GM18909 (cell line): Measurements from ENCODE around the gene AGBL1.

Experiments
- ATAC-seq: cut with Tn5 transposase; IDR thresholded peaks from one replicate; pipeline ENCODE4 v1.9.1; 2021; ENCODE audit warnings: mild to moderate bottlenecking; ENCODE audit not compliant: unreplicated experiment, poor library complexity

Gene AGBL1

DNA sequence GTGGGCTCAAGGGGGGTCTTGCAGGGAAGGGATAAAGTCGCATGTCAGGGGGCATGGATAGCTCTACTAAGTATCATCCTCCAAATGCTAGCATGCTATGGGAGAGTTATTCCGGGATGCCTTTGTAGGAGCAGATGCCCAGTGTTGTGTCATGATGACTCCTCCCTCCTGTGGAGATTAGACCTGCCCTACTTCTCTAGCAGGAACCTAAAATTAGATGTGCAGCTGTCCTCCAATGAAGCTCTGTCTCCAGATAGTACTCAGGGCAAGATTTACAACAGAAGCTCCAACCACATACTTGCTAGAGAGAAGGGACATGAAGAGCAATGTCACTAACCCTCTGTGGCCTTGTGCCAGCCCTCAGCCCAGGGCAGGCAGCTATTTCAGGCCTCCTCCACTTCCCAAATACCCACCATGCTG, 82.5 kb downstream of the AGBL1 start:
- ATAC-seq, result no peak

DNA sequence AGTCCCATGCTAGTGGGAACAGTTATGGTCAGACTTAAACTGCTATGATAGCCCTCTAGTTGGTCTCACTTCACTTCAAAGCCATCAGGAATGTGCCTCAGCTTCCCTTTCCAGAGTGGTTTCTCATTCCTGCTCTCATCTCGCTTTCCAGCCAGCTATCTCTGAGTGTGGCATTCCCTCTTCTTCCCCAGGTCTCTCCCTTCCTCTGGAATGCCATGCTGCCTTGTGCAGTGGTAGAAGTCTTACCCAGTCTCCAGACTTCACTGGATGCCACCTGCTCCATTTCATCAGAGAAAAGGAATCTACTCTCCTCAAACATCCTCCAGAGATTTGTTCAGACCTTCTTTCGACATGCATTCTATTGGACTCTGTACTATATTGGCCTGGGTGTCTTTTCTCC, 83.0 kb downstream of the AGBL1 start:
- no peak for ATAC-seq

DNA sequence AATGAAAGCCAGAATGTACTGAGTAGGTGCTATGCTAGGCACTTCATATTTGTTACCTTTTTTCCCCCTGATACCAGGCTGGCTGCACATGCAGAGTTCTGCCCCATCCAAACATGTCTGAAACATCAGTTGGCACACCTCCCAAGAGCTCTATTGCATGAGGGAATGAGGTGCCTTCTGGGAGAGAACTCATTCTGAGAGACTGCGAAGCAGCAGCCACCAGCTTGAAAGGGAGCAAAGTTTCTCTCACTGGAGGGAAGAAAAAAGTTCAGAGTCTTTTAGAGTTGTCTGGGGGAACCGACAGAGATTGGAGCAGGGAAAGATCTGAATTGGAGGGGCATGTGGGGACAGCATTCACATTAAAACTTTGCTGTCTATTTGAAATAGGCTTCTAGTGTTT, 84.1 kb downstream of the AGBL1 start:
- ATAC-seq, result no peak

DNA sequence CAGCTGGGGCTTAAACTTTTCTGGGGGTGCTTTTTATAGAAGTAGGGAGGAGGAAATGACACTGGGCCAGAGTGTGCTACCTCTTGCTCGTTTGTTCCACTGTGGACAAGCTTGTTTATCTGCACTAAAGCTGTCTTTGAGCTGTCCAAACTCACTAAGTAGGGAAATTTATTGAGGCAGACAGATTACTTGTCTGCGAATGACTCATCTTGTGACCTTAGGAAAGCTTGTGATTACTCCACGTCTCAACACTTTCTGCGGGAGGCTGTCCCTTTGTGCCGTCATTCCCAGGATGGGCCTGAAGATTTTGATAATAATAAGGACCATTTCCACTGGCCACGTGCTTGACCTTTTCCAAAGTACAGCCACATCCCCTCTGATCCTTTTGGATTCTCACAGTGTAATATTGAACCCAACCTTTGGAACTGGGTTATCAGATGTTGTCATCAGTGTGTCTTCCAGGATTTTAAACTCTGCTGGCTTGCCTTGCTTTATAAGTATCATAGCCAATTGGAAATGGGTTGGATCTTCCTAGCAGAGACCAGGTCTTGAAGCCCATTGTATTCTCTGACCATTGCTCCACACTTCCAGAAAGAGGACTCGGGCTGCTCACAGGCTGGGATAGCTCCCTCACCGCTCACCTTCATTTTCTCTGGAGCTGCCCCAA, 84.7 kb downstream of the AGBL1 start:
- no peak for ATAC-seq

DNA sequence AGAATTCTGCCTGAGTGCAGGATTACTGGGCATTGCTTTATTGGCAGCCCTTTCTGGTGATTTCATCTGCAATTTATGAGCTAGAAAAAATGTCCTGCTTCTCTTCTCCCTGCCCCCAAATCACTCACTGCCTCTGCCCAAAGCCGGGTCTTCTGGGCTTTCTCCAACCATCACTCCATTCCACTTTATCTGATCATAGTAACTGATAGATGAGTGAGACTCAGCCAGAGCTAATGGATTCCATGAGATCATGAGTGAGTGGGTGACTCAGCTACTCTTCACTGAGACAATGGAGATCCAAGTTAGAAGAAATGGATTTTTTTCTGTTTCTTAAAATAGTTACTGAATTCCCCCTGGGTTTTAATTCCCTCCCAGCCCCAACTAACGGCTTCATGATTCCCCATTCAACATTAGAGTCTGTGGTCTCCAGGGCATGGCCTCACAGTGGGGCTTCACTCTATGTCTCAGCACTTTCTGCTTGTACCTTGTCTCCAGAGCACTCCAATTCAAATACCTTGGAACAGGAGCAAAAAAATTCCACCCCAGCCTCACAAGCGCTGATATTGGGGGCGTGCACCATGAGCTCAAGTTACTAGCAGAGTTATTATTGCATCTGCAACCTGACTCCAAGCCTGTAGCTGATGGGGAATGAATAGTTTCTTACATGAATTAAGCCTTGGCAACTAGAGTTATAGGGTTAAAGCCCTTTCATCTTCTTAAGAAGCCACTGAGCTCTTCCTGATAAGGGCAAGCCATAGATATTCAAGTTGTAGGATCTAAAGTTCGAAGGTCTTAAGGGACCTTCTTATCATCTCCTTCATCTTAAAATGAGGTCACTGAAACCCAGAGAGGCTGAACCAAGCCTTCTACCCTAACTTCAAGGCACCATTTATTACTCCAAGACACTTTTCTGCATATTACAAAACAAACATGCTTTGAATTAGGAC, 85.9 kb downstream of the AGBL1 start:
- ATAC-seq, result no peak

DNA sequence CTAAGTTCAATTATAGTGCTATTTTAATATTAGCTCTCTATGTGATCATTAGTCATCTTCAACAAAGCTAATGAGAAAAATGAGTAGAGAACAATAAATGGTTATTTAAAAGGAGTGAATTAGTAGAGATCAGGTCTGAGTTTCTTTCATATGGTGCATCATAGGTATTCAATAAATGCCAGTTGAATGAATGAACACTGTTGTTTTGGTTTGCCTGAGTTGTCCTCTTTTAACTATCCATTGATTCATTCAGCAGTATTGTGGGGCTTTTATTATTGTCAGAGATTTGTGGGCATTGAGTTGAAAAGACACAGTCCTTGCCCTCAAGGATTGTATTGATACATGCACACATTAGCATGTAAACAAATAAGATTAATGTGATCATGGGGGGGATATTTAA, 88.2 kb downstream of the AGBL1 start:
- ATAC-seq, result no peak

DNA sequence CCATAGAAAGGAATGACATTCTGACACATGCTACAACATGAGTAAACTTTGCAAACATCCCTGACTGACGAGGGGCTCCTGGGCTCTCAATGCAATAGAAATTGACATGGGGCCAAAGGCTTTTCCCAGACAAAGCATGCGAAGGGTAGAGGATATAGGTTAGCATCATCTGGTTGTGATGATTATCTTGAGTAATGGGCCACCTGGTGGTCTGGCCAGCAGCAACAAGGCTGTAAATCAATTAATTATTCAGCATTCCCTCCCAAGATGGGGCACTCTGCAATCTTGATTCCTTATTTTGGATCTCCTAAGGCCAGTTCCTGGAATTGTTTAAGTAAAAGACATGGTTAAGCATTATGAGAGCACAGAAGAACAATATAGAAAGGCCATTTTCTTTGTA, 99.2 kb downstream of the AGBL1 start:
- no peak for ATAC-seq

DNA sequence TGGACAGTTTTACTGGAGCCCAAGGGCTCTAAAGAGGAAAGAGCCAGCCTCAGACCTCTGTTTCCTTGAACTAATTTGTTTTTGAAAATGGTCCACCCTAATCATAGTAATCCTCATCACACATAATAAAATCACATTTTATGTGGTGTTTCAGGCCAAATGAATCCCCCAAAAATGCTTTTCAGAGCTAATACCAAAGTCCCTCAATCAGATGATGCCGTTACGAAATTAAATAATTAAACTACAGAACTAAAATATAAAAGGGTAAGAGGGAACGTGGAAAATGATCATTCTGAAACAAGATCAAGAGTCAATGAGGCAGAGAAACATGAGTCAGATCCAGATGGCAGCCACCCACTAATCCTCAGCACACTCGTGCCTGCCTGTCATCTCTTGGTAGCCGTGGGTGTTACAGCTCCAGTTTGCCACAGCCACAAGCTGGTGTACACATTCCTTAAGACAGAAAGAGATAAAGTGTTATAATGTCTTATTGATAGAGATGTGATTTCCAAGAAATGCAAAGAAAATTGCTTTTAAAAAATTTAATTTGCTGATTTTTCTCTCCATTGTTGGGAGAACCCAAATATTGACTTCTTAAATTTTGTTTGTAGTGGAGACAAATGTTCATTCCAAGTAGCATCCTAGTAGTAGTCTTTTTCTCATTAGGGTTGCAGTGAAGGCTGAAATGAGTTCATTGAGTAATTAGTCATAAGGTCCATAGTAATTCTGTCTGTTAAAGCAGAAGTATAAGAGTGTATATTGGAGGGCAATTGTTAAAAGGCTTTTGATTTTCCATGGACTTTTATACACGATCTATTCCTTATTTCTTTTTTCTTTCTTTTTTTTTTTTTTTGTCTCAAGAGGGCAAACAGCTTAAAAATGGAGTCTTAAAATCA, 104.2 kb downstream of the AGBL1 start:
- peak; percentile 52 for ATAC-seq

DNA sequence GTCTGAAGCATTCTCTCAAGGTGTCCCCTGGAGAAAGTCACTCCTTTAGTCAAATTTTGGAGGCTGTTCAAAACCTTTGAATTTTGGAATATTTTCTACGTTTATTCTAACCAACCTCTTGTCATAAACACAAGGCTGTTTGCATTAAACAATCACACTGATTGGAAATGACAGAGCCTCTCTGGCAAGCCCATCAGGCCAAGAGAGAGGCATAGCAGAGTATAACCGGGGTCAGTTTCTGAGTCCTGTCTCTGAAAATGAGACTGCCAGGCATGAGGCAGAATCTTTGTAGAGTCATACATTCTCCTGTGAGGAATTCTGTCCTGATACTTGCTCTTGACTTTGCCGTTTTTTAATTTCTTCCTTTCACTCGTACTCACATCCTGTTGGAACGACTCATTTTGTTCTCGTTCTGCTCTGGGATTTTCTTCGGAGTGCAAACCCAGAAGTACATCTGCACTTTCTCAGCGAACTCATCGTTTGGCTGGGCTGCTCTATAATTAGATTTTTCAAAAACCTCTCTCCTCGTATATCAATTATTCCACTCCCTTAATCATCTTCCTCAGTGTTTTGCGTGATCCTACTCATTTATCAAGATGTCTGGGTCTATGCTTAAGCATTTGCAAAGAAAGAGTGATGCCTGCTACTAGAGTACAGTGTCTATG, 114.2 kb downstream of the AGBL1 start:
- no peak for ATAC-seq

DNA sequence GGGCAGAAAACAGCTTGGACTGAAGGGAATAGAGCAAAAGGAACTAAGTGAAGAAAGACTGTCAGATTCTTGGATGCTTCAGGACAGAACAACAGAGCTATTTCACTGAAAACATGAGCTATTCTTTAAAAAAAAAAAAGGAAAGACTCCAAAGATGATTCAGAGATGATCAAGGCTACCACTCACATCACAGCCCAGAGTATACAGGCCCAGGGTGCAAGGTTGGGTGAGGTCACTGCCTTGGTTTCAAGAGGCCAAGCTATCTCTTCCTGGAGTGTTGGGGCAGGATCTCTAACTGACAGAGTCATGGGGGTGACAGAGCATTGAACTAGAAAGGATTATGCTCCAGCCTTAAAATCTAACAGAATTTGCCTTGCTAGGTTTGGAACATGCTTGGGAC, 118.1 kb downstream of the AGBL1 start:
- no peak for ATAC-seq

DNA sequence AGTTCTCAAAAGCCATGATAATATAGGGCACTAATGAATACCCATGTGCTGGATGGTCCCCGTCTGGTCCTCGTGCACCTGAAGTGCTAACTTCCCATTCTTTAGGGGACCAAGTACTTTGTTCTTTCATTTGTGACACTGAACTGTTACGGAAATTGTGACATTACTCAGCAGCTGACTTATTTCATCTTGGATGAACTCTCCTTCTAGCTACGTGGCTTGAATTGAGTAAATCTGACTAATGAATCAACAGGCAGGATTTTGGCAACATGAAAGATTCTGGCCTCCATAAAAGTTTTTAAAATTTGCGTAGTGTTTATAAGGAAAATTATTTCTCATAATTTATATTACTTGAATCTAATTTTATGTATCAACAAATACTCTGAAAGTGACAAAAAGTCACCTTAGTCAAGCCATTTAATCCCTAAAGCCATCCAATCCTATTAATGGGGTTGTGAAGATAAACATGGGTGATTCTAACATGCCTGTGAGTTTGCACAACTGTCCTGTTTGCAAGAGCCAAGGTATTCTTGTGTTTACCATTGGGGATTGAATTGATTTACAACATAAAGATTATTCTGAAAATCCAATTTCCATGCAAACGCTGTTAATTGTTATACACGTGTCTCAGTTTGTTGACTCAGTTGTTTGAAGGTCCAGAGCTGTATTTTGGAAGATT, 119.9 kb downstream of the AGBL1 start:
- ATAC-seq, result no peak

DNA sequence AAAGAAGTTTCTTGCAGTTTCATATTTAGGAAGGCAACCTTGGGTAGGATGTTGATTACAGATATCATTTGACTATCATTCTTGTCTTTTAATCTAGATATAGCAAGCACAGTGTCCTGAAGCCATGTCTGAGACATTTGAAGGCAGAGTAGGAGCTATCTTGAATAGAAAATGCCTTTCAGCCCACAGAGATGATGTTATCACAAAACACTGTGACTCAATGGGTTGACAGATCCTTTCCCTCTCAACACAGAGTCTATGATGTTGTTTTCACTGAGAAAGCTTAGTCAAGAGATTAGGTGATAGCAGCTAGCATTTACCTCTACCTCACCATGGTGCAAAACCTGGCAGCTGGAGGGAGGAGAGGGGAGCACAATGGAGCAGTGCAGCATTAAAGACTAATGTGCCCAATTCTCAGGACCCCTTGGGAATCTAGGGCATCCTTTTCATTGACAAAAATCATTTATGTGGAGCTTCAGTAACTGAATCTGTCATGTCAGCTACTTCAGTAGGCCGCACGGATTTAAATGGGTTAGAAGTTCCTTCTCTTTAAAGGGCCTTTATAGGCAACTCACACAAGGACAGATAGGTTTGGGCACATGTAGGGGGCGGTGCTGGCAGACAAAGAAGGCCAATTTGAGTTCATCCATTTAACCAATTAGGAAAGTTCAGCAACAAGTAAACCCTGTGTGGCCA, 121.8 kb downstream of the AGBL1 start:
- no peak for ATAC-seq

DNA sequence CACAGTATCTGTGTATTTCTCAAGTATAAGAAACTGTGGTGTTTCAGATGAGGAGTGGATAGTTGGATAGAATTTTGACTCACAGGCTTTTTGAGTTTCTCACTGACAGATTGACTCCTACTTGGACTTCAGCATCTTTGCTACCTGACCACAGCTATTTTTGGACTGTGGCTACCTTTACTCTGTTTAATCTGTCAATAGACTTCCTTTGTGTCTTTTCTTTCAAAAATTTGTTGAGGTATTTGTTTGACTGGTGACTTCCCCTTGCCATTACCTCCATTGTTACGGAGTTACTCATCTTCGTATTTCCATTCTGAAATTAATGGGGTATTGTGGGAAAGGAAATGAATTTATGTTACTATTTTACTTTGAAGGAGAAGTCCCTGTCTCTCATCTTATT, 123.8 kb downstream of the AGBL1 start:
- peak; percentile 57 for ATAC-seq

DNA sequence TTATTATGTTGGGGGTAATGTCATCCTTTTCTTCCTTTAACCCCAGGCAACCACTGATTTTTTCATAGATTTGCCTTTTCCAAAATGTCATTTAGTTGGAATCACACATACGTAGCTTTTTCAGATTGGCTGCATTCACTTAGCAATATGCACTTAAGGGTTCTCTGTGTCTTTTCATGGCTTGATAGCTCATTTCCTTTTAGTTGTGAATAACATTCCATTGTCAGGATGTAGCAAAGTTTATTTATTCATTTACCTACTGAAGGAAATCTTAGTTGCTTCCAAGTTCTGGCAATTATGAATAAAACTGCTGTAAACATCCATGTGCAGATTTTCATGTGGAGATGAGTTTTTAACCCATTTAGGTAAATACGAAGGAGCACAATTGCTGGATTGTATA, 125.4 kb downstream of the AGBL1 start:
- no peak for ATAC-seq

DNA sequence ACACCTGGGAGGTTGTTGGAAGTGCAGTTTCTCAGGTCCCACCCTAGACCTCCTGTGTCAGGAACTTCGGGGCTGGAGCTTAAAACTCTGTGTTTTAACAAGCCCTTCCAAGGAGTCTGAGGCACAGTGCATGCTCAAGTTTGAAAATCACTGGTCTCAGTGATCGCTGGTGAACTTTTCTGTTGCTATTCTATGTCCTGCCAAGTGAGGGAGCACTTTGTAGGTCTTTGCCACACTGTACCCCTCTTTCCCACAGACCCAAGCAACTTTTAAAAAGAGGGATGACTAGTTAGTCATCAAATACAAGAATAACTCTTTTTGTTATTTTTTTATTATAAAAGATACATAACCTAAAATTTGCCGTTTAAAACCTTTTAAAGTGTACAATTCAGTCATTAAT, 133.7 kb downstream of the AGBL1 start:
- ATAC-seq, result no peak

DNA sequence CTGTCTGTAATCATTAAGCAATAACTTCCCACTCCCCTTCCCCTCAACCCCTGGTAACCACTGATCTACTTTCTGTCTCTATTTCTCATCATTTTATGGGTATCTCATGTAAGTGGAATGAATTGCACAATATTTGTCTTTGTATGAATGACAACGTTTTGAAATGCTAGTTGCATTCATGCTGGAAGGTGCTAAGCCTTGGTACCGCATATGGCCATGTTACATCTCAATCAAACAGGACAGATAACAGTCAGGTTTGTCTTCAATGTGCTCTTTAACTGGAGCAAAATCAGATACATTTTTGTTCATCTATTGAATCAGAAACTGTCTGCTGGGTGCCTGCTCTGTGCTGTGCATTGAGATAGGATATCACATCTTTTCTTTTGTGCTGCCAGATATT, 134.2 kb downstream of the AGBL1 start:
- ATAC-seq, result no peak

DNA sequence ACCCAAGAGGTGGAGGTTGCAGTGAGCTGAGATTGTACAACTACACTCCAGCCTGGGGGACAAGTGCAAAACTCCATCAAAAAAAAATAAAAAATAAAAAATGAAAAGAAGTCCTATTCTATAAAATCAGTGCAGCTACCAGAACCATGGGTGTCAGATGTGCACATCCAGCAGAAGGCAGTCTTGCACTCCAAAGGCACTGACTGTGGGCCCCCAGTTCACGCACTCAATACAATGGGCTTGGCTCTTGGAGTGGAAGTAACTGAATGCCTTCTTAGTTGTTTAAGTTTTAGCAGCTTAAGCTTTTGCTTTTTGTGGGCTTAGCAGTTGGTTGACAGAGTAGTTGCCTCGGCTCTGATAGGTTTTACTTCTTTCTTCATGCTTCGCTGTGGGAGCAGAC, 141.4 kb downstream of the AGBL1 start:
- no peak for ATAC-seq

DNA sequence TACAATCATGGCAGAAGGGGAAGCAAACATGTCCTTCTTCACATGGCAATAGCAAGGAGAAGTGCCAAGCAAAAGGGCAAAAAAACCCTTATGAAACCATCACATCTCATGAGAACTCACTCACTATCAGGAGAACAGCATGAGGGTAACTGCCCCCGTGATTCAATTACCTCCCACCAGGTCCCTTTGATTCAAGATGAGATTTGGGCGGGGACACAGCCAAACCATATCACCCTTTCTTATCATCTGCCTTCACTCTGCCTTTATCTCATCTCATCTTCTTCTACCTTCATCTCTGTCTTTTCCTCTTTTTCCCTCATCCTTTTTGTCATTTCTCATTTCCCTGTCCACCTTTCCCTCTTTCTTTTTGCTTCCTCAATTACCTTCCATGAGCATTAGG, 149.6 kb downstream of the AGBL1 start:
- no peak for ATAC-seq

DNA sequence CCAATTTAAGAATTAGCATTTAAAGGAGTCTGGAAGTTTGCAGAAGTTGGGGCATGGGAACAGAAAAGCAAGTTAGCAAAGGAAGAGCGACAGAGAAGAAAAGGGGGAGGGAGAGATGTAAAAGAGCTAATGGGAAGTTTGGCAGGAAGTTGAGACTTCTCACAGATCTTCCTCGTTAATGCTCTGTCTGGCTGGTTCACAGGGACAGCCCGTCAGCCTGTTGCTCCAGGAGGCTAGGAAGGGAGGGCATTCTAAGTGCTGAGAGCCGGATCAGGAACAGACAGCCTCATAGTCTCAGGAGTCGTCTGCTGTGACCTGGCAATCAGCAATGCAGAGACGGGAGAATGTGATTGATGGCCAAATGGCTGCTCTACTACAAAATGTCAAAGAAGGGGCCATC, 150.3 kb downstream of the AGBL1 start:
- no peak for ATAC-seq
